Mucosa of rectum (tissue), 2 donors: ENCODE data around the gene KIF5C.

Source experiments
- H3K27ac ChIP-seq, 2 donors: one replicate each; pipeline ENCODE4 v1.7.0; 2013; ENCODE audit warnings: inconsistent platforms in 2 of 2, low read depth in 2 of 2, low read length in 2 of 2
- H3K27me3 ChIP-seq, 2 donors: one replicate each; pipeline ENCODE4 v1.7.0; 2013; ENCODE audit warnings: low read length in 2 of 2; ENCODE audit not compliant: control insufficient read depth in 2 of 2, insufficient read depth in 2 of 2
- H3K36me3 ChIP-seq, 2 donors: one replicate each; pipeline ENCODE4 v1.7.0; 2013; ENCODE audit warnings: low read length in 2 of 2; ENCODE audit not compliant: control insufficient read depth in 2 of 2, insufficient read depth in 2 of 2
- H3K4me1 ChIP-seq, 2 donors: one replicate each; pipeline ENCODE4 v1.7.0; 2013; ENCODE audit warnings: low read length in 2 of 2, mild to moderate bottlenecking in 1 of 2; ENCODE audit not compliant: control insufficient read depth in 2 of 2, insufficient read depth in 2 of 2
- H3K4me3 ChIP-seq, 2 donors: one replicate each; pipeline ENCODE4 v1.7.0; 2013; ENCODE audit warnings: low read length in 2 of 2
- H3K9ac ChIP-seq, 2 donors: one replicate each; pipeline ENCODE4 v1.7.0; 2013; ENCODE audit warnings: low read length in 2 of 2, low read depth in 1 of 2, mild to moderate bottlenecking in 1 of 2
- H3K9me3 ChIP-seq, 2 donors: one replicate each; pipeline ENCODE4 v1.7.0; 2013; ENCODE audit warnings: low read length in 2 of 2; ENCODE audit not compliant: control insufficient read depth in 2 of 2
- donor health status: healthy.
- donor health status: Normal muscosa, but diverticular disease.

The KIF5C gene

GRCh38 chr2:148993351-148993750 is 118.3 kb downstream of the KIF5C start:
- no peaks in the 10 kb centered on the region for H3K27me3 ChIP-seq
- no peak overlapping the region for H3K27ac ChIP-seq
- no peaks in the 10 kb centered on the region for H3K36me3 ChIP-seq

GRCh38 chr2:148994341-148994740 is 119.3 kb downstream of the KIF5C start:
- no peak overlapping the region for H3K9ac ChIP-seq
- H3K4me3 ChIP-seq = no peak overlapping the region
- H3K36me3 ChIP-seq = no peaks in the 10 kb centered on the region
- H3K4me1 ChIP-seq = peaks cover 0 to 7% of the 10 kb centered on the region in 2 donors
- H3K27me3 ChIP-seq = no peaks in the 10 kb centered on the region
- H3K9me3 ChIP-seq = no peaks in the 10 kb centered on the region
- H3K27ac ChIP-seq = no peak overlapping the region

More at GRCh38 chr2:148993351-148993750, 118.3 kb downstream of the KIF5C start:
- Histone ChIP-seq H3K4me1 (peaks cover 0 to 4% of the 10 kb centered on the region in 2 donors), H3K9me3 (no peaks in the 10 kb centered on the region), H3K4me3 (no peak overlapping the region), H3K9ac (no peak overlapping the region)

GRCh38 chr2:148996805-148997204 is 121.8 kb downstream of the KIF5C start:
- Histone ChIP-seq H3K4me3 (no peak overlapping the region), H3K4me1 (peaks cover 8 to 16% of the 10 kb centered on the region in 2 donors), H3K9ac (no peak overlapping the region), H3K27ac (no peak overlapping the region), H3K9me3 (no peaks in the 10 kb centered on the region), H3K36me3 (no peaks in the 10 kb centered on the region), H3K27me3 (no peaks in the 10 kb centered on the region)

- Histone ChIP-seq H3K9ac (no peak overlapping the region), H3K36me3 (no peaks in the 10 kb centered on the region)
These were observed 123.3 kb downstream of the KIF5C start for GRCh38 chr2:148998165-148998830.

GRCh38 chr2:148998831-148999200 is 123.8 kb downstream of the KIF5C start:
- Histone ChIP-seq H3K27me3 (no peaks in the 10 kb centered on the region), H3K4me3 (no peak overlapping the region), H3K27ac (peak overlapping the region in 1 of 2 donors; percentile 73)

More at GRCh38 chr2:148998165-148998830, 123.3 kb downstream of the KIF5C start:
- H3K27me3 ChIP-seq = no peaks in the 10 kb centered on the region
- no peak overlapping the region for H3K4me3 ChIP-seq
- H3K27ac ChIP-seq = no peak overlapping the region
- H3K4me1 ChIP-seq = peaks cover 8 to 16% of the 10 kb centered on the region in 2 donors
- no peaks in the 10 kb centered on the region for H3K9me3 ChIP-seq

GRCh38 chr2:148999451-148999921 is 124.5 kb downstream of the KIF5C start:
- Histone ChIP-seq H3K4me3 (peak overlapping the region; percentile 25 to 31), H3K27ac (peak overlapping the region; percentile 49 to 73), H3K9me3 (no peaks in the 10 kb centered on the region), H3K9ac (peak overlapping the region in 1 of 2 donors; percentile 47), H3K4me1 (peaks cover 8 to 12% of the 10 kb centered on the region in 2 donors), H3K27me3 (no peaks in the 10 kb centered on the region), H3K36me3 (no peaks in the 10 kb centered on the region)

More at GRCh38 chr2:148998831-148999200, 123.8 kb downstream of the KIF5C start:
- Histone ChIP-seq H3K9ac (no peak overlapping the region), H3K9me3 (no peaks in the 10 kb centered on the region), H3K4me1 (peaks cover 8 to 16% of the 10 kb centered on the region in 2 donors), H3K36me3 (no peaks in the 10 kb centered on the region)

- H3K36me3 ChIP-seq = no peaks in the 10 kb centered on the region
- no peaks in the 10 kb centered on the region for H3K27me3 ChIP-seq
- peak overlapping the region; percentile 25 to 31 for H3K4me3 ChIP-seq
- peaks cover 8 to 15% of the 10 kb centered on the region in 2 donors for H3K4me1 ChIP-seq
- H3K9me3 ChIP-seq = no peaks in the 10 kb centered on the region
- H3K9ac ChIP-seq = peak overlapping the region in 1 of 2 donors; percentile 37
- peak overlapping the region; percentile 48 to 73 for H3K27ac ChIP-seq
These were observed 125.3 kb downstream of the KIF5C start for GRCh38 chr2:149000158-149000938.

GRCh38 chr2:149001496-149001895 is 126.5 kb downstream of the KIF5C start:
- H3K9me3 ChIP-seq = no peaks in the 10 kb centered on the region
- no peak overlapping the region for H3K4me3 ChIP-seq
- H3K27ac ChIP-seq = no peak overlapping the region
- no peaks in the 10 kb centered on the region for H3K27me3 ChIP-seq
- peaks cover 8 to 19% of the 10 kb centered on the region in 2 donors for H3K4me1 ChIP-seq
- H3K9ac ChIP-seq = no peak overlapping the region
- no peaks in the 10 kb centered on the region for H3K36me3 ChIP-seq

- no peaks in the 10 kb centered on the region for H3K9me3 ChIP-seq
- H3K27me3 ChIP-seq = no peaks in the 10 kb centered on the region
- no peaks in the 10 kb centered on the region for H3K36me3 ChIP-seq
- no peak overlapping the region for H3K9ac ChIP-seq
- H3K4me1 ChIP-seq = peaks cover 8 to 19% of the 10 kb centered on the region in 2 donors
- no peak overlapping the region for H3K27ac ChIP-seq
- H3K4me3 ChIP-seq = no peak overlapping the region
These were observed 127.4 kb downstream of the KIF5C start for GRCh38 chr2:149002378-149002890.
